Stimulated activated CD8-positive, alpha-beta memory T cell treated with anti-CD3 and anti-CD28 coated beads, Interleukin-4, amount 100 ng/mL, for 4 hours (primary cell): ENCODE results near the gene PTPN2.
"Not testable (repeated sequence)": the region's sequence is repeated elsewhere in the genome, so short reads cannot be mapped to it uniquely, and the experiment has no call there.

Source experiments
- DNase-seq, 2 donors: peaks; one replicate each; pipeline ENCODE4 v3.0.0-alpha.2; 2020; ENCODE audit warnings: low read depth in 2 of 2, low spot score in 1 of 2

PTPN2 gene

DNA sequence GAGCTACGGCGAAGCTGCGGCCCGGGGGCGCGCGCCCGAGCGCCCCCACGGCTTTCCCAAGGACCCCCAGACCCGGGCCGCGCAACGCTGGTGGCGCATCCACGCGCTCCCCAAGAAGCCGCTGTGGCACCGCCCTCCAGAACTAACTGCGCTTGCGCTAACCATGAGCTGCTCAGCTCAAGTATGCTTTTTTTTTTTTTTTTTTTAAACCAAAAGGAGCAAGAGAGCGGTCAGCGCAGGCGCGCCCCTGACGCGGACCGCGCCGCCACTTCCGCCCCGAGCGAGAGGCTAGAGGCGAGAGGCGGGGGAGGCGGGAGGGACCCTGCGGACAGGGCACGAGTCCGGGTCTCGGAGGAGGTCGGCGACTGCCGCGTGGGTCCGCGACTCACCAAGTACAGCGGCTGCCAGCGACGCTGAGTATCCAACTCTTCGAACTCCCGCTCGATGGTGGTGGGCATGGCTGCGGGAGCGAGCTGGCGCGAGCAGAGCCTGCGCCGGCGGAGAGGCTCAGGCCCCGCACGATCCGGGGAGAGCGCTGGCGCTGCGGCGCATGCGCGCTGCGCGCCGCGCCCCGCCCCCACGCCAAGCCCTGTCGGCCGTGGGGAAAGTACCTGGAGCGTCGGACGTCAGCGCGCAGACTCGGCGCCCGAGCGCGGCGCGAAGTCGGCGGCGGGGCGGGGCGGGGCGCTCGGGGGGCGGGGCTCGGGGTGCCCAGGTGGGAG lies at the start of gene PTPN2:
Gene PTPN2, minus strand, starts transcription at position 554 of the 722 bp plus-strand sequence. Its CDS starts 96 bp downstream, at position 458.
- DNase-seq, result peak; percentile 74 to 89

DNA sequence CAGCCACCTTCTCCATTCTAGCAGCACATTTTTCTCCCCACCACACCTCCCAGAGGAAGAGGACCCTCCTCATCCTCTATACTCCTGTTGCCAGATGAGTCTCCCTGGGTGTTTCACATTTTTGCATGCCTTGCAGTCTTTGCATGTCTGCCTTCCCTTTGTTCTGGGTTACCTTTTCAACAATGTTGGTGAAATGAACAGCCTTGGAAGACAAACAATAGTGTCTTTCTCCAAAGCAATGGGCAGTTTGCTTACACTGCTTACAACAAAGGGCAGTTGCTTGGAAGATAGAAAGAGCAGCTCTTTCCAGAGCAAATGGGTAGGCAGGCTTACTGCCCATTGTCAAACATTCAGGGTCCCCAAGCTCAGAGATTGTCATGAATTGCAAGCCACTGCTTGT lies 49.3 kb upstream of the PTPN2 start:
- no peak for DNase-seq

DNA sequence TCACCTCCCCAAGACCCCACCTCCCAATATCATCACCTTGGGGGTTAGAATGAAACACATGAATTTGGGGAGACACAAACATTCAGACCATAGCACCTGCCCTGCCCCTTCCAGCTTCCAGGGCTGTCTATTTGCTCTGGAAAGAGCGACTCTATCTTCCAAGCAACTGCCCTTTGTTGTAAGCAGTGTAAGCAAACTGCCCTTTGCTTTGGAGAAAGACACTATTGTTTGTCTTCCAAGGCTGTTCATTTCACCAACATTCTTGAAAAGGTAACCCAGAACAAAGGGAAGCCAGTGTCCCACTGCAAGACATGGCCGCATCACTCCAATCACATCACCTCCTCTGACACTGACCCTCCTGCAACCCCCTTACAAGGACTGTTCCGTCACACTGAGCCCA lies 46.9 kb upstream of the PTPN2 start:
- DNase-seq, result no peak

DNA sequence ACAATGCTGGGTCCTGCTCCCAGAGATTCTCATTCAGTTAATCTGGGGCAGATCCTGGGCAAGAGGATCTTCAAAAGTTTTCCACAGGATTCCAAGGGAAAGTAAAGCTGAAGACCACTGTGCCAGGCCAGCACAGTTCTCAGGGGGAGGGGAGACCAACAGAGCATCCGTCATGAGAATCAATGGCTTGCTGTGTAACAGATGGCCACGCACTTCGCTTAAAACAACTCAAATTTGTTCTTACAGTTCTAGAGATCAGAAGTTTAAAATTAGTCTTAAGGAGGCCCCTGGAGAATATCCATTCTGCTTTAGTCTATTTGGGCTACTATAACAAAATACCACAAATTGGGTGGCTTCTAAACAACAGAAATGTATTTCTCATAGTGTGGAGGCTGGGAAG lies 46.3 kb upstream of the PTPN2 start:
- DNase-seq, result no peak

DNA sequence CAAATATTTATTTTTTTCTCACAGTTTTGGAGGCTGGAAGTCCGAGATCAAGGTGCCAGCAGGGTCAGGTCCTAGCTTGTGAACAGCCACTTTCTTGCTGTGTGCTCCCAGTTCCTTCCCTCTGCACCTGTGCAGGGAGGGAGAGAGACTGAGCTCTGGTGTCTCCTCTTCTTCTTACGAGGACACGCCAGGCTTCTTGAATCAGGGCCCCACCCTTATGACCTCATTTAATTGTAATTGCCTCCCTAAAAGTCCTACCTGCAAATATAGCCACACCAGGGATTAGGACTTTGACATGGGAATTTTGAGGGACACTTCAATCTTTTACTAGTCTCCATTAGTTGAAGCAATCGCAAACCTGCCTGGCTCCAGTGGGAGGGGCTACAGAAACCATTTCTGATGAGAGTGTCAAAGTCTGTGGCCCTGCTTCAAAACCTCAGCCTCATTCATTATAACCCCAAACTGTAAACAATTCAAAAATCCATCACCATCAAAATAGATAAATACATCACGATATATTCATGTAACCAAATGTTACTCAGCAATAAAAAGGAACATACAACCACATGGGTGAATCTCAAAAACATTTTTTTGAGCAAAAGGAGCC lies 45.5 kb upstream of the PTPN2 start:
- DNase-seq, result no peak

DNA sequence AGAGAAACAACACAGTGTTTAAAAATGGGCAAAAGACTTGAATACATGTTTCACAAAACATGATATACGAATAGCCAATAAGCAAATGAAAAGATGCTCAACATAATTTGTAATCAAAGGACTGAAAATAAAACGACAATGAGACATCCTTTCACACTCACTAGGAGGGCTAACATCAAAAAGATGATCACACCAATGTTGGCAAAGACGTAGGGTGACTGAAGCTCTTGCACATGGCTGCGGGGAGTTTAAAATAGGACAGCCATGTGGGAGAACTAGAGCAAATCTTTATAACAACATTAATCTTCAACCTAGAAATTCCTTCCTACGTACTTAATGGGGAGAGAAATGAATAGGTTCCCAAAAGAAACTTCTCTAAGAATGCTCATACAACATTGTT lies 44.6 kb upstream of the PTPN2 start:
- DNase-seq, result no peak

DNA sequence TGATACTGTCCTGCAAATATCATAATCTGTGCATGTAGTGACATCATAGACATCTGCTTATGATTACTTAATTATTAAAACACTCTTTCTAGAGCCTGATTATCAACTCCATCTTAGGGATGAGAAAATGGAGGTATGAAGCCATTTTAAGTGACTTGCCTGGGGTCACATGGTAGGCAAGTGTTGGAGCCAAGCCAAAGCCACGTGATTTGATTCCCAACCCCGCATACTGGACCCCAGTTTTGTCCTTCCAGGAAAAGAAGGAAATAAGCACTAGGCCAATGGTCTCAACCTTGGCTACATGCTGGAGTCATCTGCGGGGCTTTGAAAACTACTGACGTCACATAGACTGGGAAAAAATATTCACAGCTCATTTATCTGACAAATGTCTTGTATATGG lies 44.2 kb upstream of the PTPN2 start:
- no peak for DNase-seq

DNA sequence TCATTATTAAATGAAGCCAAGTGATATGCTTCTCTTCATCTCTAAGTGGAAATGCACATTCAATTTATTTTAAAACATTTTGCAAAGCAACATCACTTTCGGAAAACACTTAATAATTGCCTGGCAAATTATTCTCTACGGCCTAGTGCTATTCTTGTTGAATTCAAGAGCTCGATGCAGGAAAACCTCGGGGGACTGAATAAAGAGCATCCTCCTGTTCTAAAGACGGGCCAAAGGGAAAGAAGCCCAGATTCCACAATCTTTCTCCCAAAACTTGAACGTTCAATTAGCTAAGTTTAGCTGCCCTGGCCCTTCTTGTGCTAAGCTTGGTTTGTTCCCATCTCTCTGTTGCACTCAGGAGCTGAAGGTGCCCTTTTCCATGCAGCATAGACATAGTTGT lies 40.6 kb upstream of the PTPN2 start:
- no peak for DNase-seq

DNA sequence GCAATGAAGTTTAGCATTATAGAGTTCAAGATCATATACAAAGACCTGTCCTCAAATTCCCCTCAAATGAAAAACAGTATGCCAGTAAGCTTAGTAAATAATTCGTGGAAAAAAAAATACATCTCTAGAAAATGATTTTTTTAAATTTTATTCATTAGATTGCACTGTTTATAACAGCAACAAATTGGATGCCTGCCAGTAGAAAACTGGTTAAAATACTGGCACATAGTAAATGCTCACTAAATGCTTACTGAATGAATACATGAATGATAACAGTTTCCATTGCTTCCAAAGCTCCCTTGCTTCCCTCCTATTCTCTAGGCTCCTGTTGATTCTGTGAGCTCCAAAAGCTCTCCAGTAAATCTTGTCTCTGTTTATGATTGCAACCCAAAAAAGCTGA lies 38.2 kb upstream of the PTPN2 start:
- DNase-seq, result no peak

DNA sequence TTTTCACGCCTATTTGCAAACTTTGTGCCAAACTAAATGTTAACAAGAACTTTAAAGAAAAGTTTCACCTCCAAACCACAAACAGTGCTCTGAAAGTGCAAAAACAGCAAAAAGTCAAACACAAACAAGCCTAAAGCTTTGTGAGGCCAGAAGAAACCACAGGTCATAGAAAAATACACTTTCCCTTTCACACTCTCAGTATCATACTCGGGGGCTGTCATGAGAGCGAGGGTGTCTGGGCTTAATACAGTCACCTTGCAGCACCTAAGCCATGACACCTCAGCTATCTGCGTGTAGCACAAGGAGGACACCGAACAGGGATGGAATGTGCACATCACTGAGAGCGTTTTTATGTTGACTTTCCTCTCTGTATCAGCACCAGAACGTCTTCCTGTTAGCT lies 37.1 kb upstream of the PTPN2 start:
- peak in 1 of 2 donors; percentile 13 for DNase-seq

DNA sequence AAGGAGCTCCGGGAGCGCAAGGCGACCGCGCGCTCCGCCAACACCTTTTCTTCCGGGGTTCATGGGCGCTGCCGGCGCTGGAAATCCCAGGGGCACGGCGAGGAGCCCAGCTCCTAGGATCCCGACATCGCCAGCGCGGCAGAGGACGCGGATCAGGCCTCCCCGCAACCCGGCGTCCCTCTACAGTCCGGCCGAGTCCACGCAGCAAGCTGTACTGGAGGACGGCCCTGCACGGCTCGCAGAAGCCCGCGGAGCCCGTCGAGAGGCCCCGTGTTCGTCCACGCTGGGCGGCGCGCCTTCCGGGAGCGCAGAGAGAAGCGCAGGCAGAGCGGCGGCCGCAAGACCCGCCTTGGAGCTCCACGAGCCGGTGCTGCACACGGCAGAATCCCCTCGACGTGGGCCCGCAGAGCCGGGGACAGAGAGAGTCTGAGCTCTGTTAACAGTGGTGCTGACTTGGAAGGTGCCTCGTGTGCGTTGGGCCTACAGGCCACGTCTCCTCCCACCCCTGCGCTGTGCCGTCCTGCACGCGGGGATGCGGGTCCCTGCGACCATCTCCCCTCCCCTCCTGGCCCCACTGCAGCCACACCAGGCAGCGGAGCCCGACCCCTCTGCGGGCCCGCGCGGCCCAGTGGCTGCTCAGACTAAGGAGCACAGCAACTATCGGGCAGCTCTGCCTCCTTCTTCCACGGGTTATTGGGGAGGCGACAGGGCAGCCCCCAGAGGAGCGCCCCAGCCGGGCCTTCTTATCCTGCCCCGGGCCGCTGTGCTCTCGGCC lies 28.1 kb upstream of the PTPN2 start:
- DNase-seq, result no peak

DNA sequence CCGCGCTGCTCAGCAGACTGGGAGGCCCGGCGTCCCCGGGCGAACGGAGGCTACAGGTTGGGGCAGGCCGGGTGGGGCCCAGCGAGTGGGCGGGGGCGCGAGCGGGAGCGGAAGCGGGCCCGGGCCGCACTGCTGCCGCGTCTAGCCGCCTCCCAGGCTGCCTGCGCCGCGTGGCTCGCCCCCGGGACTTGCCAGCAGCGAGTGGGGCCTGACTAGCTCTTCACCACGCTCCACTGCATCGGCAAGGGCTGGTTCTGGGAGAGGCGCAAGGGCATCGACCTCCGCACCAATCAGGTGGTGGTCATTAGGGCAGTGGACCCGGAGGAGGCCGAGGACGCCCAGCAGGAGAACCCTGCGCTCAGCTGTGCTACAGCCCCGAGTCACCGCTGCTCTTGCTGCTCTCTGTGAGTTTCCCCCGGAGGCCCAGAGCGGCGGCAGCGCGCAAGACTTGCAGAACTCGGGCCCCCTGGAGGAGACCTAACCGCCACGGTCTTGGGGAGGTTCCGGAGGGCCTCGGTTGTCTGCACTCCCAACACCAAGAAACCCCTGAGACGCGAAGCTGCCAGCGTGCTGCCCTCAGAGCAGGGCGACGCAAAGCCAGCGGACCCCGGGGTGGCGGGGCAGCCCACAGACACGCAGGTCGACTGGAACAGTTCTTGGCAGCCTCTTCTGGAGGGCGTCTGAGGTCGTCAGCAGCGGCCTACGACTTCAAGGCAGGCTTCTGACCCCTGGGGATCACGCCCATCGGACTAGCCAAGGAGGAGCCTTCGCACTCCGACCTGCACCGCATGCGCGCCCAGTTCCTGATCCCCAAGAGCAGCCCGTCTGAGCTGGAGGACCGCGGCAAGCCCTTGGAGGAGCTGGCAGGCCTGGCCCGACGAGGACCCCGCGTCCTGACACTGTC lies 27.2 kb upstream of the PTPN2 start:
- DNase-seq, result peak in 1 of 2 donors; percentile 37

DNA sequence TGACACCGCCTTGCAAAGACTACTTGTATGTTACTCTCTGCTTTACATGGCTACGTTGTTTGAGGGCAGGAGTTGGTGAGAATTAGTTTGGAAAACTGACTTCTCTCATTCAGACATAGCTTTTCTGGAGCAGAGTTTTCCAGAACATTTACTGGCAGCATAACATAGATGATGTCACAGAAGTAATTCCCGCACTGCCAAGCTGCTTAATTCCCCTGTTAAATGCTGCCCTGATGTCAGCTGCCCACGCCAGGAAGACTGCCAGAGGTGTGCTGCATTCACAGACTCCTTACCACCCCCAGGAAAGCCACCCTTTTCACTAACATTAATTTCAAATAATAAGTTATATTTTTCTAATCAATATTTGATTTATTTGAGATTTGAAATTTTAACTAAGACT lies 24.7 kb upstream of the PTPN2 start:
- no peak for DNase-seq

DNA sequence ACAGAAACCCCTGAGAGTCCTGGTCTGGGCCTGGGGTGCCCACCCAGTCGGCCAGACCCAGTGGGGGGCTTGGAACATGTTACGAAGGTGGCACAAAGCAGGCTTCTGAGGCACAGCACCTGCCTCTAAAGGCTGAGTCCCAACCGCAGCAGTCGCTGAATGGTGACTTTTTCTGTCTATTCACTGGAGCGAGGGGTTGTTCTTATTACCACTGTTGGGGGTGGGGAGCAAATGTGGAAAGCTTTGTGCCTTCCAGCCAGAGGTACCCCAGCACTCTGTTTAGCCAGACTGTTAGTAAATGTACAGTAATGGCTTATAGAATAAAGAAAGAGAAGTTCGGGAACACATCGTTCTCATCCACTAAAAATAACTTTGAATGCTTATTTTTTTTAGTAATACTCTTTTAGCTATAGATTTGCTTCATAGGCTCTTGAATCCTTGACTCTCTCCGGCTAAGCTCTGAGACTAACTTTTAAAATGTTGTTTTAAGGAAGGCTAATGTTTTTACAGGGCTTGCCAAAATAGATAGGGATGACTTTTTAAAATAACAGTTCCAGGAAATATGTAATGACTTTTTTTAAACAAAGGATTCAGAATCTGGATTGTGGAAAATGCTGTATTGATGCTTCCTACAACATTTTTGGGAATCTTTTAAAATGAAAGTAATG lies 23.4 kb upstream of the PTPN2 start:
- no peak for DNase-seq

DNA sequence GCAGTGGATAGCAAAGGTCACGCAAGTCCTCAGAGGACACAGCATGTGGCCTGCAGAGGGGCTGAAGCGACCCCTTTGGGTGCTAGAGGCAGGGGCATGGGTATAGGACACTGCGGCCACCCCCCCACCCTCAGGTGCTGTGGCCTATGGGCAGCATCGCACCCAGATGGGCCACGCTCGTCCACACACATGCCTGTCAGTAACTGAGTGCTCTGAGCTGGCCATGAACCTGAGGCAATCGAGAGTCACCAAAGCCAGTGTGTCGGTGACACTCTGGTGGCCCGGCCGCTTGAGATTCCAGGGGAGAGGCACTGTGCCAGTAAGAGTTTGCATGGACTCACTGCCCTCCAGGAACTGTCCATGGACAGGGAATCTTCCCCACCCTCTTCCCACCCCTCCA lies 22.7 kb upstream of the PTPN2 start:
- no peak for DNase-seq

DNA sequence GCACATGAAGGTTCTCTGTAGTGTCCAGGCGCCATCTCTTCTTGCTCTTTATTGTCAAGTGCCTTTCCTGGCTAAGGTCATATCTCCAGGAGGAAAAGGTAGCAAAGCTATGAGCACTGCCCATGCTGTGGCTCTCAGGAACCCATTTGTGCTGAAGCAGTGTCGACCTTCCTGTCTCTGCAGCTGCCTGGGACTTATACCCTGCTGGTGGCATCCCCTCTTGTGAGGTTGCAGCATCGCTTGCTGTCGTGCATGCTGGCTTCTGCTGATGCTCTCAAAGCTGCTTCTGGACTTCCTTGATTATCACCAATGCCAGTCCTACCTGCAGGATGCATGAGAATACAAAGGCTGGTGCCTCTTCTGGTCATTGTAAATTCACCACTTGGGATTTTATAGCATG lies 22.1 kb upstream of the PTPN2 start:
- DNase-seq, result no peak

DNA sequence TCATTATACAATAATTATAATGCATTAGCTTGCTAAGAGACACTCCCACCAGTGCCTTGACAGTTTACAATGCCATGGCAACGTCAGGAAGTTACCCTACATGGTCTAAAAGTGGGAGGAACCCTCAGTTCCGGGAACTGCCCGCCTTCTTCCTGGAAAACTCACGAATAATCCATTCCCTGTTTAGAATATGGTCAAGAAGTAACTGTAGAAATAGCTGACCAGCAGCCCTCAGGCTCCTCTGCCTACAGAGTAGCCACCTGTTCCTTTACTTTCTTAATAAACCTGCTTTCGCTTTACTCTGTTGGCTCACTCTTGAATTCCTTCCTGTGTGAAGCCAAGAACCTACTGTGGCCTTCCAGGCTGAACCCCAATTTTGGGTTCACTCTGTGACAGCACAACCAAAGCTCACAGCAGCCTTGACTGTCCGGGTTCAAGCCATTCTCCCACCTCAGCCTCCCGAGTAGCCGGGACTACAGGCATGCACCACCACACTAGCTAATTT lies 20.0 kb upstream of the PTPN2 start:
- peak in 1 of 2 donors; percentile 30 for DNase-seq

DNA sequence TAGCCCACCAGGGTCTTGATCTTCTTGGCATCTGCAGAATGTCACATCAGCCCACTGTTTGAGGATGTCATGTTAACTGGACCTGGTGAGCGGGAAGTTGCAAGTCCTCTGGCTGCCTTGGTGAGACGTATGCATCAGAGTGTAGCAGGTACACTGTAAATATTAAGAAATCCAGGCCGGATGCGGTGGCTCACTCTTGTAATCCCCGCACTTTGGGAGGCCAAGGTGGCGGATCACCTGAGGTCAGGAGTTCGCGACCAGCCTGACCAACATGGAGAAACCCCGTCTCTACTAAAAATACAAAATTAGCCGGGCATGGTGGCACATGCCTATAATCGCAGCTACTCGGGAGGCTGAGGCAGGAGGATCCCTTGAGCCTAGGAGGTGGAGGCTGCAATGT lies 17.2 kb upstream of the PTPN2 start:
- not testable (repeated sequence) for DNase-seq

DNA sequence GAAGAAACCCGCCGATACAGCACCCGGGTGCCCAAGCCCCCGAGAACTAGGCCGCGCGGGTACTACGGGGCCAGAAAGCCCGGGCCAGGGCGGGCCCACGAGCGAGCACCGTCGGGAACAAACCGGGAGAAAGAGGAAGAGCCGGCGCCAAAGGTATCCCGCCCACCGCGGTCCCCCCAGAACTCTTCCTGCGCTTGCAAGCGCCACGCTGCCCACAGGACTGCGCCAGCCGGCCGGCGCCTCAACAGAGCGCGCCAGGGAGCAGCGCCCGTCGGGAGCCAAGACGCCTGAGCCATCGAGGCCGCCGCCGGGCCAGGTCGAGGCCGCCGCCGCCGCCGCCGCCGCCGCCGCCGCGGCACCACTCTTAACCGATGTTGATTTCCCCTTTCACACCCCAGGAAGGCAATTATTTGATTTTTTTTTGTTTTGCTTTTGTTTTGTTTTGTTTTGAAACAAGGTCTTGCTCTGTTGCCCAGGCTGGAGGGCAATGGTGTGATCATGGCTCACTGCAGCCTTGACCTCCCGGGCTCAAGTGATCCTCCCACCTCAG lies 12.8 kb upstream of the PTPN2 start:
- not testable (repeated sequence) for DNase-seq

DNA sequence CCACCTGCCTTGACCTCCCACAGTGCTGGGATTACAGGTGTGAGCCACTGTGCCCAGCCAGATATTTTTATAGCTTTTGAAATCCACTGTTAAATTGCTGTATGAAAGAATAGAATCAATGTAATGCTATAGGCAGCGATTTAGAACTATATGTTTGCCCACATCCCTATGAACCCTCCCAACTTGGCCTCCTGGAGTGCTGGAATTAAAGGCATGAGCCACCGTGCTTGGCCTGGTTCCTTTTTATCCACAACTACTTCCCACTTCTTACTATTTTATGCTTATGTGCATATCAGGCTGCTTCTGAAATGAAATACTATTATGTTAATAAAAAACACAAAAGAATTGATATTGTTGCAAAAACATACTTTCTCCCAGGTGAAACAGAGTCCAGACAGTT lies 11.6 kb upstream of the PTPN2 start:
- DNase-seq, result no peak
